ENCODE data around the gene PTPRN2. TPM values are rescaled to one million over a fixed set of nuclear protein-coding genes. Genes with fewer than 3 reads are reported as not detected.

PTPRN2 gene
- total and polyA plus RNA-seq, 8 donors, result 4.9 to 136 (median 46.8) TPM

GRCh38 chr7:158063850-158064610, 523.6 kb downstream of the PTPRN2 start:
- Histone ChIP-seq H3K27me3 (no peaks in the 10 kb centered on the region), H3K36me3 (no peaks in the 10 kb centered on the region), H3K4me1 (no peaks in the 10 kb centered on the region), H3K27ac (no peak overlapping the region), H3K4me3 (no peak overlapping the region), H3K9me3 (peaks cover 0 to 12% (median 11%) of the 10 kb centered on the region in 4 donors)
- intact Hi-C loops (cut with DNase I; ENCODE audit: low total_unique reads), result no loop called here
- 62 to 84% (median 80%) methylated on average over 17 of the region's 17 CpGs for WGBS, 5 donors
- TF ChIP-seq POLR2A (IDR thresholded peaks at IDR 0.05) (no peak), POLR2AphosphoS5 (IDR thresholded peaks at IDR 0.05) (no peak), CTCF (IDR thresholded peaks at IDR 0.05) (no peak), EP300 (IDR thresholded peaks at IDR 0.05) (no peak)
- no peak for DNase-seq

- H3K36me3 ChIP-seq, result no peaks in the 10 kb centered on the region
- peaks cover 0 to 12% (median 11%) of the 10 kb centered on the region in 4 donors for H3K9me3 ChIP-seq
- WGBS, 5 donors, result 93 to 100% (median 96%) methylated on average over 6 to 20 of the region's 20 CpGs; no CpG with 5 or more reads in 1 of the 5 donors
- H3K27ac ChIP-seq, result no peak overlapping the region
- TF ChIP-seq CTCF (IDR thresholded peaks at IDR 0.05) (no peak), EP300 (IDR thresholded peaks at IDR 0.05) (no peak), POLR2AphosphoS5 (IDR thresholded peaks at IDR 0.05) (no peak)
- H3K27me3 ChIP-seq, result no peaks in the 10 kb centered on the region
- DNase-seq, result no peak
- no peak overlapping the region for H3K4me3 ChIP-seq
- intact Hi-C loops (cut with DNase I; ENCODE audit: low total_unique reads), result no loop called here
- H3K4me1 ChIP-seq, result no peaks in the 10 kb centered on the region
Observed at GRCh38 chr7:158062661-158063060, 525.0 kb downstream of the PTPRN2 start.

GRCh38 chr7:158061884-158062656, 525.6 kb downstream of the PTPRN2 start:
- Histone ChIP-seq H3K27ac (no peak overlapping the region), H3K4me3 (no peak overlapping the region), H3K36me3 (no peaks in the 10 kb centered on the region), H3K4me1 (no peaks in the 10 kb centered on the region), H3K27me3 (no peaks in the 10 kb centered on the region), H3K9me3 (peaks cover 0 to 12% (median 11%) of the 10 kb centered on the region in 4 donors)
- TF ChIP-seq POLR2AphosphoS5 (IDR thresholded peaks at IDR 0.05) (no peak), POLR2A (IDR thresholded peaks at IDR 0.05) (no peak), EP300 (IDR thresholded peaks at IDR 0.05) (no peak), CTCF (IDR thresholded peaks at IDR 0.05) (no peak)
- intact Hi-C loops (cut with DNase I; ENCODE audit: low total_unique reads), result no loop called here
- no peak for DNase-seq
- 89 to 93% (median 93%) methylated on average over 17 to 24 of the region's 24 CpGs for WGBS, 5 donors

- WGBS, 5 donors, result 93 to 95% (median 94%) methylated on average over 28 of the region's 28 CpGs
- intact Hi-C loops (cut with DNase I; ENCODE audit: low total_unique reads), result no loop called here
- no peak for DNase-seq
- TF ChIP-seq POLR2AphosphoS5 (IDR thresholded peaks at IDR 0.05), result no peak
- no peak for TF ChIP-seq CTCF (IDR thresholded peaks at IDR 0.05)
- Histone ChIP-seq H3K4me1 (no peaks in the 10 kb centered on the region), H3K27me3 (no peaks in the 10 kb centered on the region), H3K9me3 (peaks cover 0 to 12% (median 11%) of the 10 kb centered on the region in 4 donors), H3K36me3 (no peaks in the 10 kb centered on the region), H3K4me3 (no peak overlapping the region), H3K27ac (no peak overlapping the region)
Observed at GRCh38 chr7:158061026-158061630, 526.5 kb downstream of the PTPRN2 start.
